Epithelial cell of alveolus of lung (primary cell): ENCODE results near the gene TRAPPC12. TPM values are rescaled to one million over a fixed set of nuclear protein-coding genes. Genes with fewer than 3 reads are reported as not detected.

ENCODE experiments used
- total RNA-seq: library from RNA; depleted of rRNA; stranded (reverse); fragments of >200 nt; gene quantifications from 2 replicates; pipeline ENCODE4 v1.2.1, GENCODE V29; 2015

Gene TRAPPC12
- total RNA-seq: 53.9 and 75.2 TPM in 2 replicates

GRCh38 chr2:3379647-3380534, at the start of gene TRAPPC12:
Gene TRAPPC12 (plus strand): TSS chr2:3379694. CDS start chr2:3387624, 7,930 bp downstream.

GRCh38 chr2:3377612-3378432, 1.7 kb upstream of the TRAPPC12 start, which contains the start of gene EIPR1:
Gene EIPR1 (minus strand): TSS chr2:3377818. CDS start chr2:3377689, 129 bp downstream.

GRCh38 chr2:3519255-3520205, 140.0 kb downstream of the TRAPPC12 start, which contains the start of gene ADI1:
Gene ADI1 (minus strand): TSS chr2:3519531. CDS start chr2:3519487, 44 bp downstream.

Other genes with a start within 250 kb of the TRAPPC12 start
- gene EIPR1, start 1.9 kb upstream of the TRAPPC12 start, total RNA-seq: 16.5 and 37.5 TPM in 2 replicates
- gene ADI1, start 139.8 kb downstream of the TRAPPC12 start, total RNA-seq: 44.1 and 51.8 TPM in 2 replicates
- 26.1 and 26.6 TPM in 2 replicates for gene RNASEH1, start 178.6 kb downstream of the TRAPPC12 start, total RNA-seq
- 2,656 and 5,317 TPM in 2 replicates for gene RPS7, start 195.6 kb downstream of the TRAPPC12 start, total RNA-seq
- gene COLEC11, start 215.4 kb downstream of the TRAPPC12 start, total RNA-seq: 2.9 and 3.5 TPM in 2 replicates